Stimulated activated naive CD4-positive, alpha-beta T cell (primary cell): ENCODE results near the gene SCD5.

ENCODE experiments used
- DNase-seq, 6 experiments: peaks; one replicate each; lab custom pipeline; 2025; lab: John Stamatoyannopoulos, UW

The SCD5 gene

GRCh38 chr4:82691431-82691830 lies 107.2 kb downstream of the SCD5 start:
- DNase-seq = no peak

- DNase-seq = no peak
Observed at GRCh38 chr4:82688091-82688795, 110.4 kb downstream of the SCD5 start.

GRCh38 chr4:82687531-82687930 lies 111.1 kb downstream of the SCD5 start:
- DNase-seq = no peak

- DNase-seq = no peak
Observed at GRCh38 chr4:82681754-82682153, 116.8 kb downstream of the SCD5 start.

GRCh38 chr4:82680834-82681233 lies 117.8 kb downstream of the SCD5 start:
- DNase-seq = no peak

GRCh38 chr4:82679531-82679930 lies 119.1 kb downstream of the SCD5 start:
- DNase-seq = no peak

GRCh38 chr4:82678051-82678450 lies 120.5 kb downstream of the SCD5 start:
- DNase-seq = no peak

- DNase-seq = no peak
Observed at GRCh38 chr4:82677327-82677726, 121.3 kb downstream of the SCD5 start.

GRCh38 chr4:82667761-82668480 lies 130.7 kb downstream of the SCD5 start:
- DNase-seq = no peak

GRCh38 chr4:82666970-82667665 lies 131.5 kb downstream of the SCD5 start:
- DNase-seq = no peak

GRCh38 chr4:82661181-82661992 lies 137.2 kb downstream of the SCD5 start:
- DNase-seq = no peak

GRCh38 chr4:82652062-82652461 lies 146.5 kb downstream of the SCD5 start:
- DNase-seq = no peak

GRCh38 chr4:82650868-82651267 lies 147.7 kb downstream of the SCD5 start:
- no peak for DNase-seq

- DNase-seq = no peak
Observed at GRCh38 chr4:82648356-82648755, 150.2 kb downstream of the SCD5 start.

GRCh38 chr4:82645936-82646565 lies 152.5 kb downstream of the SCD5 start:
- no peak for DNase-seq

- DNase-seq = no peak
Observed at GRCh38 chr4:82644734-82645126, 153.9 kb downstream of the SCD5 start.

- DNase-seq = no peak
Observed at GRCh38 chr4:82643994-82644733, 154.4 kb downstream of the SCD5 start.

- no peak for DNase-seq
Observed at GRCh38 chr4:82642331-82642730, 156.3 kb downstream of the SCD5 start.

GRCh38 chr4:82640540-82640939 lies 158.1 kb downstream of the SCD5 start:
- DNase-seq = no peak

GRCh38 chr4:82639971-82640370 lies 158.6 kb downstream of the SCD5 start:
- no peak for DNase-seq

- no peak for DNase-seq
Observed at GRCh38 chr4:82638479-82638878, 160.1 kb downstream of the SCD5 start.
